HK-2 (cell line): Measurements from ENCODE around the gene SLC19A2.
"Not testable (repeated sequence)": the region's sequence is repeated elsewhere in the genome, so short reads cannot be mapped to it uniquely, and the experiment has no call there.

Experiments
- DNase-seq: peaks from one replicate; pipeline ENCODE4 v3.0.0-alpha.2; 2018; ENCODE audit not compliant: unreplicated experiment

SLC19A2 gene, protein sequence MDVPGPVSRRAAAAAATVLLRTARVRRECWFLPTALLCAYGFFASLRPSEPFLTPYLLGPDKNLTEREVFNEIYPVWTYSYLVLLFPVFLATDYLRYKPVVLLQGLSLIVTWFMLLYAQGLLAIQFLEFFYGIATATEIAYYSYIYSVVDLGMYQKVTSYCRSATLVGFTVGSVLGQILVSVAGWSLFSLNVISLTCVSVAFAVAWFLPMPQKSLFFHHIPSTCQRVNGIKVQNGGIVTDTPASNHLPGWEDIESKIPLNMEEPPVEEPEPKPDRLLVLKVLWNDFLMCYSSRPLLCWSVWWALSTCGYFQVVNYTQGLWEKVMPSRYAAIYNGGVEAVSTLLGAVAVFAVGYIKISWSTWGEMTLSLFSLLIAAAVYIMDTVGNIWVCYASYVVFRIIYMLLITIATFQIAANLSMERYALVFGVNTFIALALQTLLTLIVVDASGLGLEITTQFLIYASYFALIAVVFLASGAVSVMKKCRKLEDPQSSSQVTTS

DNA sequence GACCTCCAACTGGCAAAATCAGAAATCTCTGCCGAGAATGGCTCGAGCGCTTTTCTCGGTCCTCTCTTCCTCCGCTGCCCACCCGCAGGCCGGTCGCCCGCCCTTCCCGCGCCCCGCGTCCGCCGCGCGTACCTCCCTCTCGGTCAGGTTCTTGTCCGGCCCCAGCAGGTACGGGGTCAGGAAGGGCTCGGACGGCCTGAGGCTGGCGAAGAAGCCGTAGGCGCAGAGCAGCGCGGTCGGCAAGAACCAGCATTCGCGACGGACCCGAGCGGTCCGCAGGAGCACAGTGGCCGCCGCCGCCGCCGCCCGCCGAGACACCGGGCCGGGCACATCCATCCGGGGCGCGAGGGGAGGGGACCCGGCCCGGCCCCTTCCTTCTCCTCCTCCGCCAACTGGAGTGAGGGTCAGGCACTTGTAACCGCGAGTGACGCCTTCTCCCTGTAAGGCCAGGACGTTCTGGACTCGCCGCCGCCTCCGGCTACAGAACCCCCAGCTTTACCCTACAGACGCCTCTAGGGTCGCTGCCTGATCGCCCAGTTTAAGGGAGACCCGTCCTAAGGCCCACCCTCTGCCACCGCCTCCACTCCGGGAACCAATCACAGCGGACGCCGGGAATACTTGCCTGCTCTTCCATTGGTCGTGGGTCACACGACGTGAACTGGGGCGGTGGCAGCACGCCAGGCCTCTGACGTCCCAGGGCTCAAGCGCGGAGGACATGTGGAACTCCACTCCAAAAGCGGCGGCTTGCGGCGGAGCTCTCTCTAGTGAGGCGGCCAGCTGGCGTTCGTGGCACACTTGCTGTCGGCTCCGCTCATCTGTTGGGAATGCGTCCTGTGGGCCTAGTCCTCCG is at the start of gene SLC19A2:
Gene SLC19A2 (minus strand): TSS at position 514 of the 850 bp plus-strand sequence. CDS start 178 bp downstream, at position 336.
- peak; percentile 99 for DNase-seq

DNA sequence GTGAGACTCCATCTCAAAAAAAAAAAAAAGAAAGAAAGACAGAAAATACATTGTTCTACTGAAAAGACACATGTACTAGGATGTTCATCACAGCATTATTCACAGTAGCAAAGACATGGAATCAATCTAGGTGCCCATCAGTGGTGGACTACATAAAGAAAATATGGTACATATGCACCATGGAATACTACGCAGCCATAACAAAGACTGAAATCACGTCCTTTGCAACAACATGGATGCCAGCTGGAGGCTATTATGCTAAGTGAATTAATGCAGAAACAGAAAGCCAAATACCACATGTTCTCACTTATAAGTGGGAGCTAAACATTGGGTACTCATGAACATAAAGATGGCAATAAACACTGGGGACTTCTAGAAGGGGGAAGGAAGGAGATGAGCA is 48.9 kb upstream of the SLC19A2 start:
- no peak for DNase-seq

DNA sequence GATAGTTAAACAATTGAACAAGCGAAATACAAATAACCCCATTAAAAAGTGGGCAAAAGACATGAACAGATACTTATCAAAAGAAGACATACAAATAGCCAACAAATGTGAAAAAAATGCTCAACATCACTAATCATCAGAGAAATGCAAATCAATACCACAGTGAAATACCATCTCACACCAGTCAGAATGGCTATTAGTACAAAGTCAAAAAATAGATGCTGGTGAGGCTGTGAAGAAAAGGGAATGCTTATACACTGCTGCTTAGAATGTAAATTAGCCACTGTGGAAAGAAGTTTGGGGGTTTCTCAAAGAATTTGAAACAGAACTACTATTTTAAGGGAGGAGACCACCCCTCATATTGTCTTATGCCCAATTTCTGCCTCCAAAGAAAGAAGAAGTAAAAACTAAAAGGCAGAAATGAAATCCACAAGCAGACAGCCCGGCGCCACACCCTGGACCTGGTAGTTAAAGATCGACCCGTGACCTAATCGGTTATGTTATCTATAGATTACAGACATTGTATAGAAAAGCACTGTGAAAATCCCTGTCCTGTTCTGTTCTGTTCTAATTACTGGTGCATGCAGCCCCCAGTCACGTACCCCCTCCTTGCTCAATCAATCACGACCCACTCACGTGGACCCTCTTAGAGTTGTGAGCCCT is 47.9 kb upstream of the SLC19A2 start:
- not testable (repeated sequence) for DNase-seq

DNA sequence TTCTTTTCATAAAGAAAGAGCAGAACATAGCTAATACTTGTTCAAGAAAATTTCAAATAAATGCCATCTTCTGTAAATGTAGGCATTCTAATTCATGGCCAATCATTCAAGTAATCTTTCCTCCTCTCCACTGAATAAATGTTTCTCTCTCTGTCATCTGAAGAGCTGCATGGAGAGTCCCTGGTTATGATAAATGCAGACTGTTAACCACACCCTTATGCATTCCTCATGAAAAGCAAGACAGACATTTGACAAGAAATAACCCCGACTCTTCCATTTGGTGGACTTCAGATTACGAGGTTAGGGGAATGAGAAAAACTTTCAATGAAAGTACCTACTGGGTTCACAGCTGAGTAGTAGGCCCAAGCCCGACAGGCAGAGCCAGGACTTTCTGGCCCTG is 44.7 kb upstream of the SLC19A2 start:
- DNase-seq: no peak

DNA sequence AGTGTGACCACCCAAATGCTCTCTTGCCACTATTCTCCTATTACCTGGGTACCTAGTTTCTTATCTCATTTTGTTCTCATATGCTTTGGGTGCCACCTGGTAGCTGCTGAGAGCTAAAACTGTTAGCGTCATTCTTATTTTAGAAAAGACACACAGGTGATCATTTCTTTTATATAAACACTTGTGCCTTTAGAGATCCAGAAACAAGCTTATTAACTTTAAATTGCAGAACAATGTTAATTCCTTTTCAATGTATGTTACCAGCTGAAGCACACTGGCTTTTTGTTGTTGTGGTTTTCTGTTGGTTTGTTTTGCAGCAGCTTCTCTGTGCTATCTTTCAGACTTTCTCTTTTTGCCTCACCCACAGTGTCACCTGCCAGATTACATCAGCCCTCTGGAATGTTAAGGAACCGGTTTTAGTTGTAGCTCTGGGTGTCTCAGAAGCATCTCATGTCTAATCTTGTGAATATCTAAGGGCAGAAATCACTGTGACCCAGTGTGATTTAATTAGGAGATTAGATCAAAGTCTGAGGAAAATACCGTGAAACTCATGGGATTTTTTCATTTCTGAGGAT is 43.4 kb upstream of the SLC19A2 start:
- DNase-seq: no peak

DNA sequence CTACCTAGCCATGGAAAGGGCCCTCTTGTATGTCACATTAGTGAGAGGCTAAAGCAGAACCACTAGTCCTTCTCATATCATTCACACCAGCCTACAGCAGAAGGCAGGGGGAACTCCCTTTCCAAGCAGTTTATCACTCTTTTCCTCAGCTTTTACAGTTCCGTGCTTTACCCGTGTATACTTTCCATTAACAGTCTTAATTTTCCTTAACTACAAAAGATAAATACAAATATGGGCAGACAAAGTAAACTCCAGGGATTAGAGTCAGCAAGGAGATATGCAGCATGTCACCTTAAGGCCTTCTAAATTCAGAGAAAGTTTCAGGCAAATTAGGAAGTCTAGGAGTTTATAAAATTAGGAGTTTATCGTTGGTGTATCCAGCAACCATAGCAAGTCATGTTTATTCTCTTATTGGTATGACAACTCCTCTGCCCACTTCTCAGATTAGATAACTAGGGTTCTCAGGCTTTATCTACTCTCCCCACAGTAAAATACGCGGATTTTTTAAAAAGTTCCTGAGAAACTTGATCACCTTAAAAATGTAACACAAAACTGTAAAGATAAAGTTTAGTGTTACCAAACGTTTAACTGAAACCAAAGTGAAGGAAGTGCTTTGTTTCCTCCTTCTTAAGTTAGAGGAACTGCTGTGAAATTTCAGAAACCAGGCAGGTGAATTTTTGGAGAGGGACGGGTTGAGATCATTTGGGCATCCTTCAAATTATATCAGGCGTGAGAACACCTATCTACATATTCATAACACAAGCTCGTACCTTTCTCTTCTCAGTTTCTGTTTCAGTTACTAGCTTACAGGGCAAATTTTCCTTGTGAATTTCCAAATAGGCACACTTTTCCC is 42.7 kb upstream of the SLC19A2 start:
- DNase-seq: no peak

DNA sequence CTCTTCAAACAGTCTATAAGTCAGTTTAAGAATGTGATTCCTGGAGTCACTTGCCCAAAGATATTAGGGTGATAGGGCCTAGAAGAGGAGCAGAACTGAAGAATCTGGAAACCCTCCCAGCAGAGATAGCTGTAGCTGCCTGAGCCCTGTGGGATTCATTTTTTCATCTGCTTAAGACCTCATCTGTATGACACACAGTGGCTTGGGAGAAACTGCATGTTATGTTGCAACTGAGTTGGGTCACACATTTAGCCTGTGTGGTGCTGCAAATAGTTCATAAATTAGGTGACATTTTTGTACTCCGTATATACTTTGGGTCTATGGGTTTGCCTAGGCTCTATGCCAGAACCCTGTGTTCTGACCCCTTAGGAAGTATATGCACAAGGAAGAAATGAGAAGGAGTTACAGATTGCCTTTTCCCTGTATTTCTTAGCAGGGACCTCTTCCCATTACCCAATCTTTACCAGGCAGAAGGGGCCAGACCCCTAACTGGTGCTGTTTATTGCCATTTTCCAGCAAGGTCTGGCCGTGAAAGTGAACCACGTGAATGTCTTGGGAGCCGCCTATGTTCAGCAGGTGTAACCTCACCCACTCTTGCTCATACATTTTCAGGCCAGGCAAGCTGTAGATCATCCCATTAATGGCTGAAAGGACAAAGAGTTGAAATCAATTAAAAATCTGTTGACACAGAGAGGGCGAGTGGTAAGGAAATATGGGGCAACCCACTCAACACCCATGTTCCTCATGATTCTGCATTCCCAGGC is 41.9 kb upstream of the SLC19A2 start:
- DNase-seq: no peak

DNA sequence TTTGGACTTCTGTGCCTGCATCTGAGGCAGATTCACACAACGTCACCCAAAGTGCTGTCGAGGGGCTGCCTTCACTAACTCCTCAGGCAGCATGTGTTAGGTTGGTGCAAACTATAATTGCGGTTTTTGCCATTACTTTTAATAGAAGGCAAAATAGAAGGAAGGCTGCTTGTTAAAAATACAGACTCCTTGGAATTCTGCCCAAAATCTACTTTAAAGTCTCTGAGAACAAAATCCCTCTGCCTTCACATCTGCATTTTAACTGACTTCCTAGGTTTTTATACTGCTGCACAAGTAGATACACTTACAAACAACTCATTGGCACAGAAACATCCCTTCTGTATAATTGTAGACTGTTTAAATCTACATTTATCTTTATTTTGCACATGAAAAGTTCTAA is 41.3 kb upstream of the SLC19A2 start:
- no peak for DNase-seq

DNA sequence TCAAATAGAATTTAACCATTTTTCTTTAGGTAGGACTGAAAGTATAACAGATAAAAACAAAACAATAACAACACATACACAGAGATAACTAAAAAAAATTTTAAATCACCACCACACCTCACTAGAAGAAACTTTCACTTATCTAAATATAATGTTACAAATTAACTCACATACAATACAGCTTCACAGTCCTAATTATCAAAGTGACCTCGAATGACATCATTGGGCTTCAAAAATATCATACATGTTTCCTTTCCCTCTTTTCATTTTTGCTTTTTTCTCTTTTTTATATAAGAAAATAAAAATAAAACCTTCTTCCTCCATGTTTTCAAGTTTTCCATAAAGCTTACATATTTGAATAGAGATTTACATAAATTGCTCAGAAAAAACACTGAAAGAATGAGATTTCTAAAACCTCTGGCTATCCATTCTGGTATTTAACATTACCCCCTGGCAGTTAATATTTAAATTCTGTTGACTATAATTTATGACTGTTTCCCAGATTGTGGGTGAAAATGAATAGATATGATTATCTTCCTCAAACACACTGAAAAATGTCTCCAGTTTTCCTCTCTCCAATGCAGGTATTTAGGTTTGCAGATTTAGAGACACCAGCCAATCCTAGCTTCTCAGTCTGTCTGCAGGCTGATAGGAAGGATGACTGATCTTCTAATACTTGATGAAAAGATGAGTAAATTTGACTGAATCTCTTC is 40.5 kb upstream of the SLC19A2 start:
- DNase-seq: no peak

DNA sequence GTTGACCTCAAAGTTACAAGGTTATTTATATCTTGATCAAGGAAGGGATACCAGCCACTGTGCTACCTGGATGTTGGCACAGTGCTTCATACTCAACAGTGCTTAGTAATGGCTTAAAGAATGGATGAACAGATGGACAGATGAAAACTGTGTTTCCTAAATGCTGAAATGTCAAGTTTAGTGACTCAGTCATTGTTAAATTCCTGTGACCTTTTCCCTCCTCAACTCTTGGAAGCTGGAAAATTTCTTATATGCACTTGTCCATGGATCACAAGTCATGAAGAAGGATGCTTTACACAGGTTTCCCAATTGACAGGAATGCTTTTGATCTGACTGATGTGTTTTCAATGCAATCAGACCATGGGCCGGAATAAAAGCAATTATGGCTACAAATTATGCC is 39.6 kb upstream of the SLC19A2 start:
- no peak for DNase-seq

DNA sequence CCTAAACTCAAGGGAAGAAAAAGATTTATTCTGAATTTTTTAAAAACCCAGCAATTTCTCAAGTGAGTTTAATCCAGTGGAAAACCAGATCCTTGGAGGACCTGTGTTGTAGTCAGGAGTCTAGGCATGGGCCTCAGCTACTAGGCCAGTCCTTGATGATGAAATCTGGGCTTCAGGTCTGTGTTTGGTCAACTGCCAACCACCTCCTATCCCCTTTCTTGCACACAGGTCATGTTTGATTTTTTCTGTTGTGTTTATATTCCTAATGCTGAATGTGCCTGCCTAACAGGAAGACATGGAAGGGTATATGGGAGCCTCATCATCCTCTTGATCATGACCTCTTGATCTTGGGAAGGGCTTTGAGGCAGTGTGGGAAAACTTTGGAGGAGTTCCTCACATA is 38.2 kb upstream of the SLC19A2 start:
- no peak for DNase-seq

DNA sequence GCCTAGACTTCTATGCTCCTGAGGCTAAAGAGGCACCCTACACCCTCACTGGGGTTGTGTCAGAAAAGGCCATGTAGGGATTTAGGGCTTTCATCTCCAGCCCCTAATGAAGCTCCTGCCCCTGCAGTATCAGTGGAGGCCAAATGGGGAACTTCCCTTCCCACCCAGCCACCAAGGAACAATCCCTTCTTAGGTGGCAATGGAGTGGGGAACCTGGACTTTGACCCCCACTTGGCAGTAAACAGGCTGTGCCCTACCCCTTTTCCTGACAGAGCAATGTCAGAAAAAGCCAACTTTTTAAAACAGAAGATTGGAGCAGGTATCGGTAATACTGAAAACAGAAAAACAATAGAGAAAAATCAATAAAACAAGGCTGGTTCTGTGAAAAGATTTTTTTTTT is 35.5 kb upstream of the SLC19A2 start:
- DNase-seq: no peak

DNA sequence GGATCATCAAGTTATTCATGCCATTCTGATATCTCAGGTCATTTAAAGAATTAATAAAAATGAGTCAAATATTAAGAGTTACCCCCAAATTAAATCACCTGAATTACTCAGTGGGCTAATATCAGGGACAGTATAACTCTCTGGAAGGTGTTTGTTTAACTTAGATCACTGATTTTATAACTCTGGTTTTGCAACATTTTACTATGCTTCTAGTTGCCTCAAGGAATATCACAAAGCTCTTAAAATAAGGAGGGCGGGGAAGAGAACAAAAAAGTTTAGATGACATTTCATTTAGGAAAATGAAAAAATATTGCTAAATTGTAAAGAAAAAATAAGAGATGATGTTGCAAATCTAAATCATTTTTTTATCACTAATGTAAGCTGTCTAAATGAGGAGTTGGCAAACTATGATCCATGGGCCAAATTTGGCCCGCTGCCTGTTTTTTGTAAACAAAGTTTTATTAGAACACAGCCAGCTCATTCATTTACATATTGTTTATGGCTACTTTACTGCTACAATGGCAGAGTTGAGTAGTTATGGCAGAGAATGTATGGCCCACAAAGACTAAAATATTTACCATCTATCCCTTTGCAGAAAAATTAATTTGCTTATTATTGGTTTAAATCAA is 31.9 kb upstream of the SLC19A2 start:
- DNase-seq: no peak

DNA sequence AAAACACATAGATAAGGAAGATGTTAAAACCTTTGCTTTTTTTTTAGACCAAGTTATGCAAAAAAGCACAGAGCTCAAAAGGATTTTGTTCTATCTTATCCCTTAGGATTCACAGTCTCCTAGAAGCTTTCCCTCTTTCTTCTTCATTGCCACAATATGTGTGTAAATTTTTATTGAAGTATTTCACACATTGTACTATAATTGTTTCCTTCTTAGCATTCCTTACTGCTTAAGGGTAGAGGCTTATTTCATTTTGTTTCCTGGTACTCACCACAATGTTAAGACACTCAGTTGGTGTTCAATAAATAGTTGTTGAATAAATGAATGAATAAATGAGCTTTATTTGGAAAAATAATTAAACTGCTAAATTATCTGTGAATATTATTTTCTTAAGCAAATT is 29.9 kb upstream of the SLC19A2 start:
- DNase-seq: no peak

DNA sequence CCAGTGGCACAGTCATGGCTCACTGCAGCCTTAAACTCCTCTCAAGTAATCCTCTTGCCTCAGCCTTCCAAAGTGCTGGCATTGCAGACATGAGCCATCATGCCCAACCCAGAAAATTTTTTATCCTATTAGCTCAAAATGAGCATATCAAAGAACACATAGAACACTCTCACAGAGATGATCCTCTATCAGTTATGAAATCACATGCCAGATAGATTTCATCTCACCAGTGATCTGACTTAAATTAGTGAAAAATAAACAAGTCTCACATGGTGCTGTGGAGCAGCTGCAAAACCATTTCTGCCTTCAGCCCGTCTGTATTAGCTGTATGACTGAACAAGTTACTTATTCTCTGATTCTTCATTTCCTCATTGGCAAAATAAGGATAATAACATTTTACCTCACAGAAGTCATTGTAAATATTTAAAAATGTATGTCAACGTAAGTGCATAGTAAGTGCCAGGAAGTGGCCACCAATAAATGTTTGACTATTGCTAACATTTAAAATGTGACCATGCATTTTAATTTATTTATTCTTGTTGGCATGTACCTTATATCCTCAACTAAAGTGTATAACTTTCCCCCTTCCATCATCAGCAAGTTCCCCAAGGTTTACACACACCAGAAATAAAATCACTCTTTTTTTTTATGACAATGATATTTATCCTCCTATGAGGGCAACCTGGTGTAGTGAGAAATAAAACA is 29.0 kb upstream of the SLC19A2 start:
- DNase-seq: no peak

DNA sequence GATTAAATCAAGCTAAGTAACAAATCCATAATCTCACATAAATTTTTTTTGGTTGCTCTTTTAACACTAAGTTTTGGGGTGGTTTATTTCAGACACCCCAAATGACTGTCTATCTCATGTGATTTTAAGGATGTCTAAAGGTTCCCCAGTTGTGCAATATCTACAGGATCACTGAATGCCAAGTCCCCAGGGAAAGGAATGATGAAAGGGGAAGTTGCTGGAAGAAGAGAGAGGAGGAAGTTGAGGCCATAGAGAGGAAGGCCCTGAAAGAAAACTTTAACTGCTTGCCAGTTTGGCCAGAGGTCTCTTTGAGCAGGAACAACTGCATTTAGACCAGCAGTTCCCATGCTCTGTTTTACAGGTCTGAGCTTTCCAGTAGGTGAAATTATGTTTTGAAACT is 27.5 kb upstream of the SLC19A2 start:
- no peak for DNase-seq

DNA sequence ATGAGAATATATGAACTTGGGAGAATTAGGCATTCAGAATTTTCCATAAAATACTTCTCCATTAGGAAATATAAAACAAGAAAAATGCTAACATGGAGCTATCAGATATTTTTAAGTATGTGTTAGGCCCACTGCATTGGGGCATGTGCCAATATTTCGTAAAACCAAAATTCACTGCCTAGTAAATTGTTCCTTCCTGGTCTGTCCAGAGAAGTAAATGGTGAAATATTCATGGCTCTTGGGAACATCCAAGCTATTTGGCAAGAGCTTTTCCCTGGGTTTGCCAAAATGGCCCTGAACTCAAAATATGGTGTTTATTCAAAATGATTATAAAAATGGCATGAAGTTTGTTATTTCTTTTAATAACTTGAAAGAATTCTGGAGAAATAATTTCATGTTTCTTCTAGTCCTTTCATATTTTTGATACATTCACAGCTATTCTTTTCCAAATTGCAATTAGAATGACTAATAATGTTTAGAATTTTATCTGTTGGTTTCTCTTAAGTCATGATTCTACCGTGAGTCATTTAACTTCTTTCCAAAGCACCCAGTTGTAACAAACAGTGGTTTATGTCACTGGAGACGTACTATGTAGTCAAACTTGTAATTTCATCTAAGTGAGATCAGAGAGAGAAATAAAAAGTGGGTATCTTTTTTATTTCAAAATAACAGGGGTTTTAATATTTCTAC is 25.7 kb upstream of the SLC19A2 start:
- no peak for DNase-seq

DNA sequence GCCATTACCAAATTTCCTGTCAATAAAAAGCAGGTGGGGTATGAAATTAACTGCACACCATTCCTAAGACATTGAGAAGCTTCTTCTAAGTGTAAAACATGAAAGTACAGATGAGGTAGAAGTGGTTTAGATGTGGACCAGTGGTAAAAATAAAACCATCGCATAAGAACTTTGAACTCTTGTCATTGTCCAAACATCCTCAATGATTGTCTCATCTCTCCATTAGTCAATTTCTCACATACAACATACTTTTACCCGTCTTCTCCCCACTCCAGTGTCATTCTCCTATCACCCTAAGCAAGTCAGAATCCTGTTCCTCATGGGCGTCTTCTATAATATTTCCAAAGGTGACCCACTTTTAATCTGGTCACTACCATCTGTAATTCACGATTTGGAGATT is 24.3 kb upstream of the SLC19A2 start:
- DNase-seq: no peak
